Hepatocyte (in vitro differentiated cells): ENCODE results near the gene CTBP2.

ENCODE experiments used
- EZH2 ChIP-seq: fragments of 200-600 bp; sonication (generic); IDR thresholded peaks from 2 replicates; pipeline ENCODE4 v1.6.1; 2016; ENCODE audit warnings: antibody characterized with exemption, mild to moderate bottlenecking, borderline replicate concordance
- TF ChIP-seq, protein P1 (sequence below): fragments of 200-600 bp; sonication (generic); IDR thresholded peaks from 2 replicates; pipeline ENCODE4 v1.5.1; 2016; ENCODE audit warnings: antibody characterized with exemption, mild to moderate bottlenecking; ENCODE audit not compliant: poor library complexity

DNA sequence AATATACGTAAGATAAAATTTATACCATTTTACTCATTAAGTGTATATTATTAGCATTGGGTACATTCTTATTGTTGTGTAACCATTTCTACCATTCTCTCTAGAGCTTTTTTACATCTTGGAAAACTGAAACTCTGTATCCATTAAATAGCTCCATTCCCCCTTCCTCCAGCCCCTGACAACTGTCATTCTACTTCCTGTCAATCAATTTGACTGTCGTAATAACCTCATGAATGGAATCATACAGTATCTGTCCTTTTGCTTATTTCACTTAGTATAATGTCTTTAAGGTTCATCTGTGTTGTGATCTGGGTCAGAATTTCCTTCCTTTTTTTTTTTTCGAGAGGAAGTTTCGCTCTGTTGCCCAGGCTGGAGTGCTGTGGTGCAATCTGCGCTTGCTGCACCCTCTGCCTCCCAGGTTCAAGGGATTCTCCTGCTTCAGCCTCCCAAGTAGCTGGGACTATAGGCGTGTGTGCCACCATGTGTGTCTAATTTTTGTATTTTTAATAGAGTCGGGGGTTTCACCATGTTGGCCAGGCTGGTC lies 202.9 kb downstream of the CTBP2 start:
- TF ChIP-seq, protein P1, sequence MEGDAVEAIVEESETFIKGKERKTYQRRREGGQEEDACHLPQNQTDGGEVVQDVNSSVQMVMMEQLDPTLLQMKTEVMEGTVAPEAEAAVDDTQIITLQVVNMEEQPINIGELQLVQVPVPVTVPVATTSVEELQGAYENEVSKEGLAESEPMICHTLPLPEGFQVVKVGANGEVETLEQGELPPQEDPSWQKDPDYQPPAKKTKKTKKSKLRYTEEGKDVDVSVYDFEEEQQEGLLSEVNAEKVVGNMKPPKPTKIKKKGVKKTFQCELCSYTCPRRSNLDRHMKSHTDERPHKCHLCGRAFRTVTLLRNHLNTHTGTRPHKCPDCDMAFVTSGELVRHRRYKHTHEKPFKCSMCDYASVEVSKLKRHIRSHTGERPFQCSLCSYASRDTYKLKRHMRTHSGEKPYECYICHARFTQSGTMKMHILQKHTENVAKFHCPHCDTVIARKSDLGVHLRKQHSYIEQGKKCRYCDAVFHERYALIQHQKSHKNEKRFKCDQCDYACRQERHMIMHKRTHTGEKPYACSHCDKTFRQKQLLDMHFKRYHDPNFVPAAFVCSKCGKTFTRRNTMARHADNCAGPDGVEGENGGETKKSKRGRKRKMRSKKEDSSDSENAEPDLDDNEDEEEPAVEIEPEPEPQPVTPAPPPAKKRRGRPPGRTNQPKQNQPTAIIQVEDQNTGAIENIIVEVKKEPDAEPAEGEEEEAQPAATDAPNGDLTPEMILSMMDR: no peak
- no peak for TF ChIP-seq EZH2
